HepG2 (cell line): Measurements from ENCODE around the gene WDR31. TPM values are rescaled to one million over a fixed set of nuclear protein-coding genes. Genes with fewer than 3 reads are reported as not detected.

Experiments used
- EZH2 ChIP-seq: conservative IDR thresholded peaks from 2 replicates; pipeline ENCODE4 v1.6.1; 2012; ENCODE audit warnings: mild to moderate bottlenecking, low read depth, low read length, moderate library complexity
- KAT2B ChIP-seq: fragments of 150-350 bp; IDR thresholded peaks from 2 replicates; pipeline ENCODE4 v1.6.1; 2014; ENCODE audit warnings: low read depth, low read length, borderline replicate concordance
- NCOA2 ChIP-seq: sonication (generic); formaldehyde crosslinking; IDR thresholded peaks from 2 replicates; pipeline ENCODE4 v1.8.0; 2022; ENCODE audit warnings: inconsistent platforms
- SSRP1 ChIP-seq: IDR thresholded peaks from 2 replicates; pipeline ENCODE4 v1.6.1; 2016; ENCODE audit warnings: control low read depth
- YEATS2 ChIP-seq: sonication (generic); formaldehyde crosslinking; IDR thresholded peaks from 2 replicates; pipeline ENCODE4 v1.4.0; 2020; ENCODE audit warnings: missing genetic modification reagents, borderline replicate concordance
- ZNF367 ChIP-seq: sonication (generic); formaldehyde crosslinking; IDR thresholded peaks from 2 replicates; pipeline ENCODE4 v1.4.0; 2020; ENCODE audit warnings: missing genetic modification reagents, borderline replicate concordance
- ZNF569 ChIP-seq: sonication (generic); formaldehyde crosslinking; IDR thresholded peaks from 2 replicates; pipeline ENCODE4 v1.5.0; 2020; ENCODE audit warnings: mild to moderate bottlenecking, missing genetic modification reagents, moderate library complexity, borderline replicate concordance
- ZNF713 ChIP-seq: sonication (generic); formaldehyde crosslinking; IDR thresholded peaks from 2 replicates; pipeline ENCODE4 v1.4.0; 2020; ENCODE audit warnings: mild to moderate bottlenecking, missing genetic modification reagents
- polyA plus RNA-seq, 8 experiments: library from polyadenylated mRNA; depleted of rRNA in 3 of 8; stranded (reverse) in 7 of 8; unstranded in 1 of 8; fragments of >200 nt; fragmentation: Illumina TruSeq in 4 of 8; extraction: Trizol in 4 of 8; gene quantifications; 2 replicates each; pipeline versions ENCODE4 v1.2.1 to v1.2.3, GENCODE V29; 2011 to 2016; ENCODE audit warnings: low read depth in 4 of 8, missing spikeins in 1 of 8, mixed read lengths in 1 of 8; ENCODE audit not compliant: insufficient read depth in 1 of 8
- total RNA-seq, 5 experiments: library from RNA; depleted of rRNA; stranded (reverse); fragments of >200 nt; fragmentation: Illumina TruSeq; extraction: Trizol; gene quantifications; 2 replicates each; pipeline ENCODE4 v1.2.3, GENCODE V29; 2016; ENCODE audit warnings: low read depth in 1 of 5
- TF ChIP-seq, protein P1 (sequence below): sonication (generic); formaldehyde crosslinking; conservative IDR thresholded peaks from 2 replicates; pipeline ENCODE4 v1.4.0; 2020; ENCODE audit warnings: mild to moderate bottlenecking, missing genetic modification reagents, moderate library complexity
- TF ChIP-seq, protein P2 (sequence below): sonication (generic); formaldehyde crosslinking; IDR thresholded peaks from 2 replicates; pipeline ENCODE4 v1.5.1; 2020; ENCODE audit warnings: missing genetic modification reagents, mild to moderate bottlenecking, borderline replicate concordance
- TF ChIP-seq, protein P3 (sequence below): sonication (generic); formaldehyde crosslinking; IDR thresholded peaks from 2 replicates; pipeline ENCODE4 v1.8.0; 2022; ENCODE audit warnings: mild to moderate bottlenecking, missing genetic modification reagents, borderline replicate concordance
- TF ChIP-seq, protein P4 (sequence below): sonication (generic); formaldehyde crosslinking; IDR thresholded peaks from 2 replicates; pipeline ENCODE4 v1.5.1; 2020; ENCODE audit warnings: mild to moderate bottlenecking, missing genetic modification reagents, borderline replicate concordance

Gene WDR31
- total and polyA plus RNA-seq, 2 of the 13 experiments (the other 11 are each of a cell fraction or from before 2014, with no cell fraction given), result 0.33 to 1.7 TPM

DNA sequence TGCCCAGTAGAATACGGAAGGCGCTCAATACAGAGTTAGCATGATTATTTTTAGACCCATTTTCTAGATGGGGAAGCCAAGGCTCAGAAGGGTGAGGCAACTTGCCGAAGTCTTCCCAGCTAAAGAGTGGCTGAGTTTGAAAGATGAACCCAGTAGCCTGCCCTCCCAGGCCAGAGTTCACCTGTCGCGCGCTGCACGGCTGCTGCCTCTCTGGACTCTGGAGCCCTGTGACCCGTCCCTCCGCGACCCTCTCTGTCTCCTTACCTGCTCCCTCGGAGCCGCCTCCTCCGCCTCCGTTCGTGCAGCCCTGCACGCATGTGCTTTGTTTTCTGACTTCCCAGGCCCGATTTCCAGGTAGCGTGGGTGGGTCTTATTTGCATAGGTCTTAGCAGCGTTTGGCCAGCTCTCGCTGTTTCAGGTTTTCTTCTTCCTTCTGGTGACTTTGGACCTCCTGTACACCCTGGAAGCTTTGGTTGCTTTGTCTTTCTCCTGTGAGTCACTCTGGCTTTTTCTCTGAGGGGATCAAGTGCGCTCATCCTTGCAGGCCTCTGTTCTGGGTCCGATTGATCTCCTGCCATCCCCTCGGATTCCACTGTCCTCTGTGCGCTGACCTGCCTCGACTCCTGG, 37.2 kb downstream of the WDR31 start, which contains the start of gene RNF183 (continued):
- TF ChIP-seq, protein P1, sequence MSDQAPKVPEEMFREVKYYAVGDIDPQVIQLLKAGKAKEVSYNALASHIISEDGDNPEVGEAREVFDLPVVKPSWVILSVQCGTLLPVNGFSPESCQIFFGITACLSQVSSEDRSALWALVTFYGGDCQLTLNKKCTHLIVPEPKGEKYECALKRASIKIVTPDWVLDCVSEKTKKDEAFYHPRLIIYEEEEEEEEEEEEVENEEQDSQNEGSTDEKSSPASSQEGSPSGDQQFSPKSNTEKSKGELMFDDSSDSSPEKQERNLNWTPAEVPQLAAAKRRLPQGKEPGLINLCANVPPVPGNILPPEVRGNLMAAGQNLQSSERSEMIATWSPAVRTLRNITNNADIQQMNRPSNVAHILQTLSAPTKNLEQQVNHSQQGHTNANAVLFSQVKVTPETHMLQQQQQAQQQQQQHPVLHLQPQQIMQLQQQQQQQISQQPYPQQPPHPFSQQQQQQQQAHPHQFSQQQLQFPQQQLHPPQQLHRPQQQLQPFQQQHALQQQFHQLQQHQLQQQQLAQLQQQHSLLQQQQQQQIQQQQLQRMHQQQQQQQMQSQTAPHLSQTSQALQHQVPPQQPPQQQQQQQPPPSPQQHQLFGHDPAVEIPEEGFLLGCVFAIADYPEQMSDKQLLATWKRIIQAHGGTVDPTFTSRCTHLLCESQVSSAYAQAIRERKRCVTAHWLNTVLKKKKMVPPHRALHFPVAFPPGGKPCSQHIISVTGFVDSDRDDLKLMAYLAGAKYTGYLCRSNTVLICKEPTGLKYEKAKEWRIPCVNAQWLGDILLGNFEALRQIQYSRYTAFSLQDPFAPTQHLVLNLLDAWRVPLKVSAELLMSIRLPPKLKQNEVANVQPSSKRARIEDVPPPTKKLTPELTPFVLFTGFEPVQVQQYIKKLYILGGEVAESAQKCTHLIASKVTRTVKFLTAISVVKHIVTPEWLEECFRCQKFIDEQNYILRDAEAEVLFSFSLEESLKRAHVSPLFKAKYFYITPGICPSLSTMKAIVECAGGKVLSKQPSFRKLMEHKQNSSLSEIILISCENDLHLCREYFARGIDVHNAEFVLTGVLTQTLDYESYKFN (CRISPR knock-in tag), result peak; percentile 78
- no peak for TF ChIP-seq KAT2B
- 0 out of 2 replicates have a peak, but pooled peaks have one; percentile 23 for TF ChIP-seq NCOA2
- TF ChIP-seq, protein P2, sequence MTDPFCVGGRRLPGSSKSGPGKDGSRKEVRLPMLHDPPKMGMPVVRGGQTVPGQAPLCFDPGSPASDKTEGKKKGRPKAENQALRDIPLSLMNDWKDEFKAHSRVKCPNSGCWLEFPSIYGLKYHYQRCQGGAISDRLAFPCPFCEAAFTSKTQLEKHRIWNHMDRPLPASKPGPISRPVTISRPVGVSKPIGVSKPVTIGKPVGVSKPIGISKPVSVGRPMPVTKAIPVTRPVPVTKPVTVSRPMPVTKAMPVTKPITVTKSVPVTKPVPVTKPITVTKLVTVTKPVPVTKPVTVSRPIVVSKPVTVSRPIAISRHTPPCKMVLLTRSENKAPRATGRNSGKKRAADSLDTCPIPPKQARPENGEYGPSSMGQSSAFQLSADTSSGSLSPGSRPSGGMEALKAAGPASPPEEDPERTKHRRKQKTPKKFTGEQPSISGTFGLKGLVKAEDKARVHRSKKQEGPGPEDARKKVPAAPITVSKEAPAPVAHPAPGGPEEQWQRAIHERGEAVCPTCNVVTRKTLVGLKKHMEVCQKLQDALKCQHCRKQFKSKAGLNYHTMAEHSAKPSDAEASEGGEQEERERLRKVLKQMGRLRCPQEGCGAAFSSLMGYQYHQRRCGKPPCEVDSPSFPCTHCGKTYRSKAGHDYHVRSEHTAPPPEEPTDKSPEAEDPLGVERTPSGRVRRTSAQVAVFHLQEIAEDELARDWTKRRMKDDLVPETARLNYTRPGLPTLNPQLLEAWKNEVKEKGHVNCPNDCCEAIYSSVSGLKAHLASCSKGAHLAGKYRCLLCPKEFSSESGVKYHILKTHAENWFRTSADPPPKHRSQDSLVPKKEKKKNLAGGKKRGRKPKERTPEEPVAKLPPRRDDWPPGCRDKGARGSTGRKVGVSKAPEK (CRISPR knock-in tag), result 0 out of 2 replicates have a peak, but pooled peaks have one; percentile 20
- TF ChIP-seq, protein P3, sequence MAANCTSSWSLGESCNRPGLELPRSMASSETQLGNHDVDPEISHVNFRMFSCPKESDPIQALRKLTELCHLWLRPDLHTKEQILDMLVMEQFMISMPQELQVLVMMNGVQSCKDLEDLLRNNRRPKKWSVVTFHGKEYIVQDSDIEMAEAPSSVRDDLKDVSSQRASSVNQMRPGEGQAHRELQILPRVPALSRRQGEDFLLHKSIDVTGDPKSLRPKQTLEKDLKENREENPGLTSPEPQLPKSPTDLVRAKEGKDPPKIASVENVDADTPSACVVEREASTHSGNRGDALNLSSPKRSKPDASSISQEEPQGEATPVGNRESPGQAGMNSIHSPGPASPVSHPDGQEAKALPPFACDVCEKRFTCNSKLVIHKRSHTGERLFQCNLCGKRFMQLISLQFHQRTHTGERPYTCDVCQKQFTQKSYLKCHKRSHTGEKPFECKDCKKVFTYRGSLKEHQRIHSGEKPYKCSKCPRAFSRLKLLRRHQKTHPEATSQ (CRISPR knock-in tag), result no peak
- TF ChIP-seq, protein P4, sequence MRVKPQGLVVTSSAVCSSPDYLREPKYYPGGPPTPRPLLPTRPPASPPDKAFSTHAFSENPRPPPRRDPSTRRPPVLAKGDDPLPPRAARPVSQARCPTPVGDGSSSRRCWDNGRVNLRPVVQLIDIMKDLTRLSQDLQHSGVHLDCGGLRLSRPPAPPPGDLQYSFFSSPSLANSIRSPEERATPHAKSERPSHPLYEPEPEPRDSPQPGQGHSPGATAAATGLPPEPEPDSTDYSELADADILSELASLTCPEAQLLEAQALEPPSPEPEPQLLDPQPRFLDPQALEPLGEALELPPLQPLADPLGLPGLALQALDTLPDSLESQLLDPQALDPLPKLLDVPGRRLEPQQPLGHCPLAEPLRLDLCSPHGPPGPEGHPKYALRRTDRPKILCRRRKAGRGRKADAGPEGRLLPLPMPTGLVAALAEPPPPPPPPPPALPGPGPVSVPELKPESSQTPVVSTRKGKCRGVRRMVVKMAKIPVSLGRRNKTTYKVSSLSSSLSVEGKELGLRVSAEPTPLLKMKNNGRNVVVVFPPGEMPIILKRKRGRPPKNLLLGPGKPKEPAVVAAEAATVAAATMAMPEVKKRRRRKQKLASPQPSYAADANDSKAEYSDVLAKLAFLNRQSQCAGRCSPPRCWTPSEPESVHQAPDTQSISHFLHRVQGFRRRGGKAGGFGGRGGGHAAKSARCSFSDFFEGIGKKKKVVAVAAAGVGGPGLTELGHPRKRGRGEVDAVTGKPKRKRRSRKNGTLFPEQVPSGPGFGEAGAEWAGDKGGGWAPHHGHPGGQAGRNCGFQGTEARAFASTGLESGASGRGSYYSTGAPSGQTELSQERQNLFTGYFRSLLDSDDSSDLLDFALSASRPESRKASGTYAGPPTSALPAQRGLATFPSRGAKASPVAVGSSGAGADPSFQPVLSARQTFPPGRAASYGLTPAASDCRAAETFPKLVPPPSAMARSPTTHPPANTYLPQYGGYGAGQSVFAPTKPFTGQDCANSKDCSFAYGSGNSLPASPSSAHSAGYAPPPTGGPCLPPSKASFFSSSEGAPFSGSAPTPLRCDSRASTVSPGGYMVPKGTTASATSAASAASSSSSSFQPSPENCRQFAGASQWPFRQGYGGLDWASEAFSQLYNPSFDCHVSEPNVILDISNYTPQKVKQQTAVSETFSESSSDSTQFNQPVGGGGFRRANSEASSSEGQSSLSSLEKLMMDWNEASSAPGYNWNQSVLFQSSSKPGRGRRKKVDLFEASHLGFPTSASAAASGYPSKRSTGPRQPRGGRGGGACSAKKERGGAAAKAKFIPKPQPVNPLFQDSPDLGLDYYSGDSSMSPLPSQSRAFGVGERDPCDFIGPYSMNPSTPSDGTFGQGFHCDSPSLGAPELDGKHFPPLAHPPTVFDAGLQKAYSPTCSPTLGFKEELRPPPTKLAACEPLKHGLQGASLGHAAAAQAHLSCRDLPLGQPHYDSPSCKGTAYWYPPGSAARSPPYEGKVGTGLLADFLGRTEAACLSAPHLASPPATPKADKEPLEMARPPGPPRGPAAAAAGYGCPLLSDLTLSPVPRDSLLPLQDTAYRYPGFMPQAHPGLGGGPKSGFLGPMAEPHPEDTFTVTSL (CRISPR knock-in tag), result peak; percentile 7; the same call in 1 of the 2 replicates
- no peak for TF ChIP-seq ZNF713
- no peak for TF ChIP-seq SSRP1
- no peak for TF ChIP-seq YEATS2 (CRISPR knock-in tag)
- TF ChIP-seq EZH2, result no peak
- no peak for TF ChIP-seq ZNF569 (CRISPR knock-in tag)
- no peak for TF ChIP-seq ZNF367 (CRISPR knock-in tag)
